Breast epithelium (tissue), 3 donors: Measurements from ENCODE around the gene PEX13.

ENCODE experiments used
- POLR2A ChIP-seq: fragments of 450-650 bp; IDR thresholded peaks from one replicate; pipeline ENCODE4 v1.6.1; 2016; ENCODE audit warnings: antibody characterized with exemption, mild to moderate bottlenecking, moderate library complexity
- POLR2AphosphoS5 ChIP-seq, 3 donors: sonication (generic); formaldehyde crosslinking; IDR thresholded peaks; one replicate each; pipeline ENCODE4 v1.6.1; 2017; ENCODE audit warnings: antibody characterized with exemption in 3 of 3
- TF ChIP-seq, protein P1 (sequence below), 3 donors: fragments of 450-650 bp; IDR thresholded peaks; one replicate each; pipeline ENCODE4 v1.5.1; 2016 to 2017; ENCODE audit warnings: antibody characterized with exemption in 3 of 3, mild to moderate bottlenecking in 3 of 3, moderate library complexity in 3 of 3

DNA sequence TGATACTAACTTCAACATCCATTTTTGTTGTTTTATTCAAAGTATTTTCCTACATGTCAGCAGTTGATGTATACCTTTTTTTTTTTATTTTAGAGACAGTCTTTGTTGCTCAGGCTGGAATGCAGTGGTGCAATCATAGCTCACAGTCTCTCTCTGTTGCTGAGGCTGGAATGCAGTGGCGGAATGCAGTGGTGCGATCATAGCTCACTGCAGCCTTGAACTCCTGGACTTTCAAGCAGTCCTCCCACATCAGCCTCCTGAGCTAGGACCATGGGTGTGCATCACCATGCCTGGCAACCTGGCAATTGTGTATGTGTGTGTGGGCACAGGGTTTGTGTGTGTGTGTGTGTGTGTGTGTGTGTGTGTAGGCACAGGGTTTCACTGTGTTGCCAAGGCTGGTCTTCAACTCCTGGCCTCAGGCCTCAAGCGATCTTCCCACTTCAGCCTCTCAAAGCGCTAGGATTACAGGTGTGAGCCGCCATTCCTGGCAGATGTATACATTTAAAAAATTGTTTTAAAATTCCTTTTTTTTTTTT, 72.9 kb downstream of the PEX13 start:
- TF ChIP-seq, protein P1, sequence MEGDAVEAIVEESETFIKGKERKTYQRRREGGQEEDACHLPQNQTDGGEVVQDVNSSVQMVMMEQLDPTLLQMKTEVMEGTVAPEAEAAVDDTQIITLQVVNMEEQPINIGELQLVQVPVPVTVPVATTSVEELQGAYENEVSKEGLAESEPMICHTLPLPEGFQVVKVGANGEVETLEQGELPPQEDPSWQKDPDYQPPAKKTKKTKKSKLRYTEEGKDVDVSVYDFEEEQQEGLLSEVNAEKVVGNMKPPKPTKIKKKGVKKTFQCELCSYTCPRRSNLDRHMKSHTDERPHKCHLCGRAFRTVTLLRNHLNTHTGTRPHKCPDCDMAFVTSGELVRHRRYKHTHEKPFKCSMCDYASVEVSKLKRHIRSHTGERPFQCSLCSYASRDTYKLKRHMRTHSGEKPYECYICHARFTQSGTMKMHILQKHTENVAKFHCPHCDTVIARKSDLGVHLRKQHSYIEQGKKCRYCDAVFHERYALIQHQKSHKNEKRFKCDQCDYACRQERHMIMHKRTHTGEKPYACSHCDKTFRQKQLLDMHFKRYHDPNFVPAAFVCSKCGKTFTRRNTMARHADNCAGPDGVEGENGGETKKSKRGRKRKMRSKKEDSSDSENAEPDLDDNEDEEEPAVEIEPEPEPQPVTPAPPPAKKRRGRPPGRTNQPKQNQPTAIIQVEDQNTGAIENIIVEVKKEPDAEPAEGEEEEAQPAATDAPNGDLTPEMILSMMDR (IDR thresholded peaks at IDR 0.05), result no peak
- no peak for TF ChIP-seq POLR2AphosphoS5 (IDR thresholded peaks at IDR 0.05)
- no peak for TF ChIP-seq POLR2A
